ENCODE data around the gene GALNT8. TPM values are rescaled to one million over a fixed set of nuclear protein-coding genes. Genes with fewer than 3 reads are reported as not detected.

The GALNT8 gene
- total RNA-seq, 2 donors from 2014 or later, result 2.8 to 11.2 TPM

GRCh38 chr12:4707306-4707705 lies 12.9 kb upstream of the GALNT8 start:
- Histone ChIP-seq H3K9me3 (ENCODE audit: control insufficient read depth, low read length) (no peaks in the 10 kb centered on the region), H3K27me3 (ENCODE audit: control insufficient read depth, insufficient read depth, low read length, poor library complexity, severe bottlenecking) (no peaks in the 10 kb centered on the region), H3K4me3 (ENCODE audit: low read length) (no peak overlapping the region), H3K9ac (ENCODE audit: extremely low read depth, low read length, poor library complexity, severe bottlenecking) (no peak overlapping the region), H3K36me3 (ENCODE audit: control insufficient read depth, insufficient read depth, low read length) (no peaks in the 10 kb centered on the region), H3K4me1 (ENCODE audit: control insufficient read depth, insufficient read depth, low read length) (no peaks in the 10 kb centered on the region), H3K27ac (ENCODE audit: low read depth, low read length) (no peak overlapping the region)
- H3K27me3 Mint-ChIP-seq (ENCODE audit: insufficient read depth), result no peaks in the 10 kb centered on the region
- TF ChIP-seq, protein P1, sequence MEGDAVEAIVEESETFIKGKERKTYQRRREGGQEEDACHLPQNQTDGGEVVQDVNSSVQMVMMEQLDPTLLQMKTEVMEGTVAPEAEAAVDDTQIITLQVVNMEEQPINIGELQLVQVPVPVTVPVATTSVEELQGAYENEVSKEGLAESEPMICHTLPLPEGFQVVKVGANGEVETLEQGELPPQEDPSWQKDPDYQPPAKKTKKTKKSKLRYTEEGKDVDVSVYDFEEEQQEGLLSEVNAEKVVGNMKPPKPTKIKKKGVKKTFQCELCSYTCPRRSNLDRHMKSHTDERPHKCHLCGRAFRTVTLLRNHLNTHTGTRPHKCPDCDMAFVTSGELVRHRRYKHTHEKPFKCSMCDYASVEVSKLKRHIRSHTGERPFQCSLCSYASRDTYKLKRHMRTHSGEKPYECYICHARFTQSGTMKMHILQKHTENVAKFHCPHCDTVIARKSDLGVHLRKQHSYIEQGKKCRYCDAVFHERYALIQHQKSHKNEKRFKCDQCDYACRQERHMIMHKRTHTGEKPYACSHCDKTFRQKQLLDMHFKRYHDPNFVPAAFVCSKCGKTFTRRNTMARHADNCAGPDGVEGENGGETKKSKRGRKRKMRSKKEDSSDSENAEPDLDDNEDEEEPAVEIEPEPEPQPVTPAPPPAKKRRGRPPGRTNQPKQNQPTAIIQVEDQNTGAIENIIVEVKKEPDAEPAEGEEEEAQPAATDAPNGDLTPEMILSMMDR (conservative IDR thresholded peaks at IDR 0.05), result no peak
- no peak overlapping the region for H3K27ac Mint-ChIP-seq
- peaks cover 15% of the 10 kb centered on the region for H3K4me1 Mint-ChIP-seq
- no peaks in the 10 kb centered on the region for H3K9me3 Mint-ChIP-seq
- H3K4me3 Mint-ChIP-seq, result no peak overlapping the region
- DNase-seq, result no peak
- 80 to 87% methylated on average over 1 to 2 of the region's 2 CpGs for WGBS, 2 experiments (ENCODE audit: insufficient coverage in 1 of 2, insufficient read length in 1 of 2)
- peaks cover 14% of the 10 kb centered on the region for H3K36me3 Mint-ChIP-seq (ENCODE audit: low read depth)

- Mint-ChIP-seq H3K36me3 (ENCODE audit: low read depth) (peaks cover 2% of the 10 kb centered on the region), H3K27me3 (ENCODE audit: insufficient read depth) (no peaks in the 10 kb centered on the region), H3K4me3 (no peak overlapping the region), H3K9me3 (no peaks in the 10 kb centered on the region), H3K4me1 (peaks cover 15% of the 10 kb centered on the region), H3K27ac (no peak overlapping the region)
- no peak for DNase-seq
- H3K4me1 ChIP-seq (ENCODE audit: control insufficient read depth, insufficient read depth, low read length), result no peaks in the 10 kb centered on the region
- WGBS, 2 experiments (ENCODE audit: insufficient coverage in 1 of 2, insufficient read length in 1 of 2), result 100% methylated on average over 1 of the region's 1 CpG; no CpG with 5 or more reads in 1 of the 2 experiments
- H3K9me3 ChIP-seq (ENCODE audit: control insufficient read depth, low read length), result no peaks in the 10 kb centered on the region
- no peaks in the 10 kb centered on the region for H3K36me3 ChIP-seq (ENCODE audit: control insufficient read depth, insufficient read depth, low read length)
- H3K27me3 ChIP-seq (ENCODE audit: control insufficient read depth, insufficient read depth, low read length, poor library complexity, severe bottlenecking), result no peaks in the 10 kb centered on the region
- H3K9ac ChIP-seq (ENCODE audit: extremely low read depth, low read length, poor library complexity, severe bottlenecking), result no peak overlapping the region
- no peak overlapping the region for H3K4me3 ChIP-seq (ENCODE audit: low read length)
- H3K27ac ChIP-seq (ENCODE audit: low read depth, low read length), result no peak overlapping the region
- TF ChIP-seq, protein P1 (conservative IDR thresholded peaks at IDR 0.05), result no peak
These were observed 10.1 kb upstream of the GALNT8 start for GRCh38 chr12:4710113-4710512.

GRCh38 chr12:4714879-4715278 lies 5.3 kb upstream of the GALNT8 start:
- no peak overlapping the region for H3K27ac ChIP-seq (ENCODE audit: low read depth, low read length)
- H3K9me3 ChIP-seq (ENCODE audit: control insufficient read depth, low read length), result no peaks in the 10 kb centered on the region
- DNase-seq, result no peak
- Mint-ChIP-seq H3K27ac (no peak overlapping the region), H3K4me1 (peaks cover 20% of the 10 kb centered on the region), H3K4me3 (no peak overlapping the region), H3K36me3 (ENCODE audit: low read depth) (peaks cover 2% of the 10 kb centered on the region), H3K27me3 (ENCODE audit: insufficient read depth) (no peaks in the 10 kb centered on the region), H3K9me3 (no peaks in the 10 kb centered on the region)
- TF ChIP-seq, protein P1 (conservative IDR thresholded peaks at IDR 0.05), result no peak
- no peaks in the 10 kb centered on the region for H3K27me3 ChIP-seq (ENCODE audit: control insufficient read depth, insufficient read depth, low read length, poor library complexity, severe bottlenecking)
- WGBS, 2 experiments (ENCODE audit: insufficient coverage in 1 of 2, insufficient read length in 1 of 2), result 79 to 86% methylated on average over 2 to 6 of the region's 6 CpGs
- H3K4me1 ChIP-seq (ENCODE audit: control insufficient read depth, insufficient read depth, low read length), result peaks cover 3% of the 10 kb centered on the region
- H3K9ac ChIP-seq (ENCODE audit: extremely low read depth, low read length, poor library complexity, severe bottlenecking), result no peak overlapping the region
- H3K36me3 ChIP-seq (ENCODE audit: control insufficient read depth, insufficient read depth, low read length), result no peaks in the 10 kb centered on the region
- no peak overlapping the region for H3K4me3 ChIP-seq (ENCODE audit: low read length)
